Kidney (tissue), 14 donors: ENCODE measurements around the gene ATOH7. TPM values are rescaled to one million over a fixed set of nuclear protein-coding genes. Genes with fewer than 3 reads are reported as not detected.

ENCODE experiments used
- DNase-seq, 5 donors: peaks; one replicate each; pipeline ENCODE4 v3.0.0-alpha.2; 2013 to 2020
- FAIRE-seq: peaks from 2 replicates; lab custom pipeline; 2012; peaks lifted over from hg19 to GRCh38; lab: Jason Lieb, UNC
- H3K27ac ChIP-seq, 2 donors: one replicate each; pipeline ENCODE4 v1.7.0; 2013; ENCODE audit warnings: low read depth in 2 of 2, low read length in 2 of 2, inconsistent platforms in 1 of 2
- H3K27me3 ChIP-seq: one replicate; pipeline ENCODE4 v1.7.1; 2013; ENCODE audit warnings: low read length, inconsistent platforms; ENCODE audit not compliant: control insufficient read depth, insufficient read depth
- H3K36me3 ChIP-seq, 3 donors: one replicate each; pipeline versions ENCODE4 v1.7.0 to v1.7.1; 2013; ENCODE audit warnings: low read length in 3 of 3, control low read depth in 1 of 3, inconsistent platforms in 1 of 3; ENCODE audit not compliant: insufficient read depth in 3 of 3, control insufficient read depth in 2 of 3
- H3K4me1 ChIP-seq, 3 donors: one replicate each; pipeline versions ENCODE4 v1.7.0 to v1.7.1; 2013; ENCODE audit warnings: low read length in 3 of 3, inconsistent platforms in 1 of 3, low read depth in 1 of 3; ENCODE audit not compliant: control insufficient read depth in 2 of 3, insufficient read depth in 2 of 3
- H3K4me3 ChIP-seq, 3 donors: one replicate each; pipeline versions ENCODE4 v1.7.0 to v1.8.1; 2013; ENCODE audit warnings: low read length in 3 of 3, control low read depth in 1 of 3, inconsistent platforms in 1 of 3
- H3K9ac ChIP-seq, 3 donors: one replicate each; pipeline versions ENCODE4 v1.7.0 to v1.7.1; 2013; ENCODE audit warnings: low read length in 3 of 3, control low read depth in 1 of 3, inconsistent platforms in 1 of 3
- H3K9me3 ChIP-seq, 3 donors: one replicate each; pipeline versions ENCODE4 v1.7.0 to v1.7.1; 2013; ENCODE audit warnings: low read length in 3 of 3, control low read depth in 1 of 3, inconsistent platforms in 1 of 3; ENCODE audit not compliant: control insufficient read depth in 2 of 3, insufficient read depth in 1 of 3
- intact Hi-C: fragments of 100-400 bp; cut with DNase I; formaldehyde crosslinking; loops from one replicate; pipeline ENCODE4 v1.11.1; 2022
- polyA plus RNA-seq: library from polyadenylated mRNA; stranded (reverse); fragments of 350-450 nt; fragmentation: Illumina TruSeq; extraction: RNeasy Lipid Tissue Mini Kit (QIAGEN cat#74804); gene quantifications from one replicate; pipeline ENCODE4 v1.2.3, GENCODE V29; 2014; ENCODE audit warnings: low read depth, low replicate concordance; ENCODE audit not compliant: insufficient read depth
- total RNA-seq: library from RNA; stranded (reverse); fragmentation: NEBNext Ultra II Directional; extraction: Animal tissue kit (Norgen Biotek cat#: 25700); gene quantifications from one replicate; pipeline ENCODE4 v1.2.1, GENCODE V29; 2021
- TF ChIP-seq, protein P1 (sequence below): IDR thresholded peaks from 3 replicates; pipeline ENCODE4 v1.5.1; 2012; ENCODE audit warnings: mild to moderate bottlenecking, moderate library complexity, borderline replicate concordance; ENCODE audit not compliant: insufficient read depth; ENCODE audit errors: extremely low read depth
- donor health status: control.
- donor health status: control.
- donor health status: control.
- donor health status: control.
- donor health status: control.
- donor health status: DM: yes; HTN: yes; CAD: no.
- donor health status: Normal renal cell carcinoma (clear cell type).

ATOH7 gene
- total and polyA plus RNA-seq, 2 donors from 2014 or later = 0.16 to 0.45 TPM

DNA sequence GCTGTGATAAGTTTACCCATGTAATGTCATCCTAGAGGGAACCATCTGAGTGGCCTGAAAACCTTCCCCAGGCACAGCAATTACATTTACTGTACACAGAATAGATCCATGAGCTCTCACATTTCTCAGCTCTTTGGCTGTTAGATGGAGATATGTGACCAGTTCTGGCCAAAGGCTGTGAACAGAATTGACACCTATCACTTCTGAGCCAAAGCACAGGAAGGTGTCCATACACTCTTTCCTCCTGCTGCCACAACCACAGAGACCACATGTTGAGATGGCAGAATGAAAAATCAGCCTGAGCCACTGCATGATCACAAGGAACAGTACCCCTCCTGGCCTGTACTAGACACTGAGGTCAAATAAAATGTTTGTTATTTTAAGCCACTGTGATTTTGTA, 44.3 kb upstream of the ATOH7 start:
- no peak for DNase-seq
- no peaks in the 10 kb centered on the region for H3K27me3 ChIP-seq
- no peaks in the 10 kb centered on the region for H3K36me3 ChIP-seq
- H3K9ac ChIP-seq = no peak overlapping the region
- FAIRE-seq = no peak
- TF ChIP-seq, protein P1, sequence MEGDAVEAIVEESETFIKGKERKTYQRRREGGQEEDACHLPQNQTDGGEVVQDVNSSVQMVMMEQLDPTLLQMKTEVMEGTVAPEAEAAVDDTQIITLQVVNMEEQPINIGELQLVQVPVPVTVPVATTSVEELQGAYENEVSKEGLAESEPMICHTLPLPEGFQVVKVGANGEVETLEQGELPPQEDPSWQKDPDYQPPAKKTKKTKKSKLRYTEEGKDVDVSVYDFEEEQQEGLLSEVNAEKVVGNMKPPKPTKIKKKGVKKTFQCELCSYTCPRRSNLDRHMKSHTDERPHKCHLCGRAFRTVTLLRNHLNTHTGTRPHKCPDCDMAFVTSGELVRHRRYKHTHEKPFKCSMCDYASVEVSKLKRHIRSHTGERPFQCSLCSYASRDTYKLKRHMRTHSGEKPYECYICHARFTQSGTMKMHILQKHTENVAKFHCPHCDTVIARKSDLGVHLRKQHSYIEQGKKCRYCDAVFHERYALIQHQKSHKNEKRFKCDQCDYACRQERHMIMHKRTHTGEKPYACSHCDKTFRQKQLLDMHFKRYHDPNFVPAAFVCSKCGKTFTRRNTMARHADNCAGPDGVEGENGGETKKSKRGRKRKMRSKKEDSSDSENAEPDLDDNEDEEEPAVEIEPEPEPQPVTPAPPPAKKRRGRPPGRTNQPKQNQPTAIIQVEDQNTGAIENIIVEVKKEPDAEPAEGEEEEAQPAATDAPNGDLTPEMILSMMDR = no peak
- H3K27ac ChIP-seq = no peak overlapping the region
- H3K4me3 ChIP-seq = no peak overlapping the region
- intact Hi-C loops = no loop called here
- no peaks in the 10 kb centered on the region for H3K4me1 ChIP-seq
- no peaks in the 10 kb centered on the region for H3K9me3 ChIP-seq

GRCh38 chr10:68275600-68276126, 43.8 kb upstream of the ATOH7 start:
- Histone ChIP-seq H3K4me1 (no peaks in the 10 kb centered on the region), H3K9ac (no peak overlapping the region), H3K9me3 (no peaks in the 10 kb centered on the region), H3K36me3 (no peaks in the 10 kb centered on the region), H3K4me3 (no peak overlapping the region), H3K27me3 (no peaks in the 10 kb centered on the region), H3K27ac (no peak overlapping the region)
- FAIRE-seq = no peak
- intact Hi-C loops = no loop called here
- DNase-seq = no peak
- TF ChIP-seq, protein P1 = no peak

DNA sequence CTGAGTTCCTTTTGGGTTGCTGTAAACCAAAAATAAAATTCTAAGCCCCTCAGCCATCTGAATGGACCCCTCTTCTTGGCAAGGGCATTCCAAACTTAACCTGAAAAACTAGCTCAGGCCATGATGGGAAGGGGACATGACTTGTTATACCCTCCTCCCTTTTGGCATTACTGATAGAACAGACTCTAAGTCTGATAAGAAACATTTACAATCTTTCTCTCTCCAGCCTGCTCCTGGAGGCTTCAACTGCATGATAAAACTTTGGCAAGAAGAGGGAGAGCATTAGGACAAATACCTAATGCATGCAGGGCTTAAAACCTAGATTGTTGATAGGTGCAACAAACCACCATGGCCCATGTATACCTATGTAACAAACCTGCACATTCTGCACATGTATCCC, 40.9 kb upstream of the ATOH7 start:
- no peak overlapping the region for H3K4me3 ChIP-seq
- no peak overlapping the region for H3K9ac ChIP-seq
- H3K4me1 ChIP-seq = no peaks in the 10 kb centered on the region
- H3K36me3 ChIP-seq = no peaks in the 10 kb centered on the region
- intact Hi-C loops = no loop called here
- H3K27me3 ChIP-seq = no peaks in the 10 kb centered on the region
- TF ChIP-seq, protein P1 = no peak
- FAIRE-seq (no peak), DNase-seq (no peak)
- H3K9me3 ChIP-seq = no peaks in the 10 kb centered on the region
- no peak overlapping the region for H3K27ac ChIP-seq
